LNCAP (cell line): ENCODE results near the gene XIRP1.

Experiments
- CTCF ChIP-seq: fragments of 450-650 bp; IDR thresholded peaks from 2 replicates; pipeline ENCODE4 v1.5.1; 2017; ENCODE audit warnings: mild to moderate bottlenecking

The XIRP1 gene

GRCh38 chr3:39136533-39137434, 55.6 kb downstream of the XIRP1 start:
- TF ChIP-seq CTCF: no peak

GRCh38 chr3:39135170-39135805, 57.1 kb downstream of the XIRP1 start:
- TF ChIP-seq CTCF: no peak

- no peak for TF ChIP-seq CTCF
Measured at GRCh38 chr3:39134305-39134704, 58.1 kb downstream of the XIRP1 start.

- no peak for TF ChIP-seq CTCF
Measured at GRCh38 chr3:39133822-39134221, 58.6 kb downstream of the XIRP1 start.
